Amygdala (tissue), 56 donors: ENCODE data around the gene FGF16.
"Not testable (repeated sequence)": the region's sequence is repeated elsewhere in the genome, so short reads cannot be mapped to it uniquely, and the experiment has no call there.

Source experiments
- DNase-seq, 56 donors: peaks; one replicate each; lab custom pipeline; 2025; lab: John Stamatoyannopoulos, UW

The FGF16 gene

DNA sequence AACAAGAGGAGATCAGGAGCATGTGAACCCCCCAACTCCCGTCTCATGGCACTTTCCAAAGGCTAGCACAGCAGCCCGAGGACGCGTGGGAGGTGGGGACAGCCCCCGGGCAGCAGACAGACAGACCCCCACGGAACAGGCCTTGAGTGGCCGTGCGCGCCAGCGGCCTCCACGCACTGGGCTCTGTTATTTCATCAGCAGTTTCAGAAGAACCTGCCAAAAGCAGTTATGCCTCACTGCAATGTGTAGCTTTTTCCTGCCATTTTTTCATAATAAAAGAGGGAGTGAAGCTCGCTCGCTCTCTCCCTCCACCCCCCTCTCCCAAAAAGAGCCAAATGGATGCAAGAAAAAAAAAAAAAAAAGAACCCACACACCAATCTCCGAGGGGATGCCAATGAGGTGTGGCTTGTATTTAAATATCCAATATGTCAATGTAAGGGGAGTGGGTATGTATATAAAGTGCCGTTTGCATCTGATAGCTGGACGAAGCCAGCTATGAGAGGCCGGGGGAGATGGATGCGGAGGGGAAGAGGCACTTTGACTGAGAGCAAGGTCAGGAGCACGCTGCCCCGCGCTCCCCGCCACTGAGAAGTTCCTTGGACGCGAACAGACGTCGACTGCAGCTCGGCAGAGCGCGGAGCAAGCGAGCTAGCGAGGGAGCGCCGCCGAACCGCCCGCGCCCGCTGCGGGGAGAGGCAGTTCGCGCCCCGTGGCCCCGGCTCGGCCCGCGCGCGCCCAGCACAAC is at the start of gene FGF16:
FGF16 (plus strand) TSS at position 482 of the 745 bp plus-strand sequence. CDS start 286 bp downstream, outside the sequence.
- DNase-seq = no peak

DNA sequence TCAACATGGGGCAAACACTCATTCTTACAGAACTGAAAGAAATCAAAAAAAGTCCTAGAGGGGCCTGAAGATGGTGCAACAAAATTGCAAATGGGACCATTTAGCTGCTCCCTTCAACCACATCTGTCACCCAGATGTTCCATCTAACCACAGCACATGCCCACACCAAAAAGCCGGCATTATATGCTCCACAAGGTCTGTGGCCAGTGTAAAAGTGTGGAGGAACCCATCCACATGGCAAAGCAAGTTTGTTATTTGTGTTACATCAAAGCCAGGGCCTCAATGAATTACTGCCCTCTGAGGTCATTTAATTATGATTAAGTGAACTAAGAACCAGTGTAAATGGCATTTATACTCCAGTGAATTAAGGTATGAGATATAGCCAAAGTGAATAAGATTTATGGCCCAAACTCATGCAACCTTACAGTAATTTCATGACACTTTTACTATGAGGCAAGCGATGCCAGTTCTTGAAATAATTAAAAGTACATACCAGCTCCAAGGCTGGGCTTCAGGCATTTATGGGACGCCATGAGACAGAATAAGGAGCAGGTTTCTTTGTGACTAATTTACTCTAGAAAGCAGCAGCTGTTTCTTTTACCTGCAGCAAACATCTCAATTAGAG is 48.7 kb upstream of the FGF16 start:
- no peak for DNase-seq

DNA sequence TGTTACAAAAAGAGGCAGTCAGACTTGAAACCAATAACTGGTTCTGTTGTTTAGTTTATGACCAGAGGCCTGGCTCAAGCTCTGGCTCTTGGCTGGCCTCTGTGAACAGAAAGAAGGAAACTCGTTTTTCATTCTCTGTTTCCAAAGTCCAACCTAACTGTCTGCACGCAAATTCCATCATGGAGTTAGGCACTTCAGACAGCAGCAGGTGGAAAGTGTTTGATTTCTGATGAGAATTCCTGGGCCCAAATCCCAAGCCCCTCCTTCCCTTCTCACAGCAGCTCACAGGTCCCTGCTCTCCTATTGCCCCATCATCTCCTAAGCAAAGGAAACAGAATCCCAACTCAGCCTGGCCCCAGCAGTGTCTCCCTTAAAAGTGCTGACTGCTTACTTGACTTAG is 42.8 kb upstream of the FGF16 start:
- no peak for DNase-seq

DNA sequence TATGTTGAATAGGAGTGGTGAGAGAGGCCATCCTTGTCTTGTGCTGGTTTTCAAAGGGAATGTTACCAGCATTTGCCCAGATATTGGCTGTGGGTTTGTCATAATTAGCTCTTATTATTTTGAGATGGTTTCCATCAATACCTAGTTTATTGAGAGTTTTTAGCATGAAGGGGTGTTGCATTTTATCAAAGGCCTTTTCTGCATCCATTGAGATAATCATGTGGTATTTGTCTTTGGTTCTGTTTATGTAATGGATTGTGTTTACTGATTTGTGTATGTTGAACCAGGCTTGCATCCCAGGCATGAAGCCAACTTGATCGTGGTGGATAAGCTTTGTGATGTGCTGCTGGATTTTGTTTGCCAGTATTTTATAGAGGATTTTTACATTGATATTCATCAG is 39.4 kb upstream of the FGF16 start:
- DNase-seq = not testable (repeated sequence)

DNA sequence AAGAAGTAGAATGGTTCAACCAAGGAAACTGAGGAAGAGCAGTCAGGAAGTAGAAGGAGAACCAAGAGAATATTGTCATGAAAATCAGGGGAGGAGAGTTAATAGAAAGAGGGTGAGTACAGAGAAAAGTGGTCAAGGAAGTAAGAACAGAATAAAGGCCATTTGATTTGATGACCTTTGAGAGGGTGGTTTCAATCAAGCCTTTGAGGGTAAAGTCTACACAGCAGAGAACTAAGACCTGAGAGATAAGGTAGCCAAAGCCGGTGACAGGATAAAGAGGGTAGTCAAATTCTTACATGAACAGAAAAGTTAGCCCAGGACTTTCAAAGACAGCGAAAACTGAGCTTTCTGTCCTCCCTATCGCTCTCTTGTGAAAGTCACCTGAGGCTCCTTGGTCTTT is 34.6 kb upstream of the FGF16 start:
- no peak for DNase-seq

DNA sequence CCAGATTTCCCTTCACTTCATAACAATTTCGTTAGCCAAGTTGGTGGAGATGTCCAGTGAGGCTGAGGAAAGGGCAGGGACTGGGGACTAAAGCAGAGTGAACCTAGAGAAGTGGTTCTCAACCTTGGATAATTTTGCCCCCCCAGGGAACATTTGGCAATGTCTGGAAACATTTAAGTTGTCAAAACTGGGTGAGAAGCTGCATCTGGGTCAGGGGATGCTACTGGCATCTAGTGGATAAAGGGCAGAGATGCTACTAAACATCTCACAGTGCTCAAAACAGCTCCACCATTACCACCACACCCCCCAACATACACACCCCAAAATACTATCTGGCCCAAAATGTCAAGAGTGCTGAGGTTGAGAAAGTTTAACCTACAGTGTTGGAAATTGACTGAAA is 32.0 kb upstream of the FGF16 start:
- no peak for DNase-seq

DNA sequence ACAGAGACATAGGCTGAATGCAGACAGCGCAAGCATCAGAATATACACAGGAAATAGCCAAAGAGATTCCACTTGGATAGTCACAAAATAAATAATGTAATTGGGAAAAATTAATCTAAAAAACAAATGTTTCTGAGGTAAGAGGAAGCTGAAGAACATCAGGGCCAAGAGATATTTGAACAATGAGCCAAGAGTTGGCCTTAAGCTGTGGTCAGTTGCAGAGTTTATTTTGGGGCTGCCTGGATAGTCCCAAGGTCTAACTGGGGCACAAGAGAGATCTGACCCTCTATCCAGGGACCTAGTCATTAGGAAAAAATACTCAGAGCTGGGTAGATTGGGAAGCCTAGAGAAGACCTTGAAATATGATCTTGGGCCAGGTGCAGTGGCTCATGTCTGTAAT is 31.3 kb upstream of the FGF16 start:
- DNase-seq = no peak

DNA sequence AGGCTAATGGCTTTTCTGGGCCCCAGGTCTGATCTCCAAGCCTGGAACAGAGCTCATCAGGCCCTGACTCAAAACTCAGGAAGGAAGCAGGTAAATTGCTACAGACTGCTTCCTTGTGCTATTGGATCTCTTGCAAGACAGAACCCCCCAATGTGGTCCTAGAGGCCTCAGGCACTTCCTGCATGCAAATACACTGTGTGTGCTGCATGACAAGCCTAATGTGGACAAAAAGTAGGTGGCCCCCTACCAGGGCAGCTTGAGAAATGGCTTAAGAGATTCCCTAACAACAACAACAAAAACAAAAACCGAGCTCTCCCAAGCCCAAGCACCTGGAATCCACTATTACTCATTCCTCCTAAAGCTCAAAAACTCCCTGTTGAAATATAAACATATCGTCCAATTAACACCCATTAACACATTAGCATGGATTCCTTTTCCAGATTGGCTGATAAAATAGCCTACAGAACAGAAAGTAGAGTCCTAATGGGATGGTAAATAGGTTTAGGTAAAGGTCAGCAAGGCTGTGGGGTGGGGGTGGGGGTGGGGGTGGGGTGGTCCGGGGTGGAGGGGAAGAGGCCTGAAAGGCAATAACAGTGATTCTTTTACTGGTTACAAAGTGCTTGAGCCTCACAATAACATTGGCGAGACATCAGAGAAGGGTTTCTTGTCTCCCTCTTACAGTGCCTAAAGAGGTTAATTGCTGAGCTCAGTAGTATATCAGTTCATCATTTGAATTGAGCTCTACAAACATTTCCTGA is 24.1 kb upstream of the FGF16 start:
- no peak for DNase-seq

DNA sequence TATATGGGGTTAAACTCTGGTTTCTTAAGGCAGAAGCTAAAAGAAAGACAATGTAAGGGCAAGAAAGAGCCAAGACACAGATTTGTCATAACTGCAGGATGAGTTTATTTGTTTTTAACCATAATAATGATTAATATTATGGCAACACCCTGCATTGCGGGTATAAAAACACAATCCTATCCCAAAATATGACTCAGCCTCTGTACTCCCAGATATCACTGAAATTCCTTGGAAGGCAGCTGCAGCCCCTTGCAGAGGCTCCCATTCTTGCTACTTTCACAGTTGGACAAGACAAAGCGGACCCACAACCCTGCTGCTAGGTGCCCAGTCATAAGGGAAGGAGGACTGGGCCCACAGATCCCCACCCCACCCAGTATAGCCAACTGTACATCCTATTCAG is 20.4 kb upstream of the FGF16 start:
- DNase-seq = no peak

DNA sequence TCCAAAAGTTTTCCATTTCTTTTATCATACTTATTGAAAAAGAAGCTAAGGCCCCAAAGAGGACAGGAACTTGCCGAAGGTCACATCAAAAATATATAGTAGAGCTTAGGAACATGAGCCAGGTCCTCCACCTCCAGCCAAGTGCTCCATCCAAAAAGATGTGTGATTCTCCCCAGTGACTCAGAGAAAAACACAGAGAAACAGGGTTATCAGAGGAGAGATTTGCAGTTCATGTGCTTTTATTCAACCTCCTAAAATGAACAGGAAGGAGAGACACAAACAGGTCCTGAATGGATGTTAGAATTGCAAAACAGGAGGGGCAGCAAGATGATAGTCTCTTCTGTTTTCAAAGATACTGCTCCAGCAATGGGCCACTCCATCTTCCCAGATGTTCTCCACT is 19.6 kb upstream of the FGF16 start:
- no peak for DNase-seq

DNA sequence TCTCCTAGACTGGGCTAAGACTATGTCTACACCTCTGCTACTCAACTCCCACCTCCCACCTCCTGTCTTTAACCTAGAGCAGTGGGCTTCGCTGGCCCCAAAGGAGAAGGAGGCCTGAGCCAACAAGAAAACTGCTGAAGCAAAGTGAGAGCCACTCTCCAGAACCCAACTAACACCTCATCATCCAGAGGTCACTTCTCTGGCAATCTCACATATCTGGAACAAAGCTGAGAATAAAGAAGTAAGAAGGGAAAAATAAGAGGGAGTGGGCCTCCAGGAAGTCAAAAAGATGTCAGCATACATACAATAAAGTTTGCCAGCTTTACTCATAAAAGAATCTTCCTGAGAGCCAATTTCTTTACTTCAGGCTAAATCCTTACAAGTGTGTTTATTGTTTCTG is 18.6 kb upstream of the FGF16 start:
- no peak for DNase-seq

DNA sequence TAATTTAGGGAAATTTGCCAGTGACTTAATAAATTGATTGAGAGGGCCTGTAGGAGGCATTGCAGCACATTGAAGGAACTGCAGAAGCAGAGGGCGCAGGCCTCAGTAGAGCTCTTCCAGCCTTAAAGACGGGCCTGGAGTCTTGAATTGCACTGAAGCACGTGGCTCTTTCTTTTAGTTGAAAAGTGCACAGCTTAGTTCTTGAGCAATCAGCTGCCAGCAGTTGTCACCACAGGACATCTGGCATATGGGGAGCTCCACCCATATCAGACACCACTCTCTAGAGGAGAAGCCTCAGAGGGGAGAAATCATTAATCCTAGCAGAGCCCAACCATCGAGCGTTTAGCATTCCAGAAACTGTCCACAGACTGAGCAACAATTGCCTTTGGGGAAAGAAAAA is 16.0 kb upstream of the FGF16 start:
- DNase-seq = no peak

DNA sequence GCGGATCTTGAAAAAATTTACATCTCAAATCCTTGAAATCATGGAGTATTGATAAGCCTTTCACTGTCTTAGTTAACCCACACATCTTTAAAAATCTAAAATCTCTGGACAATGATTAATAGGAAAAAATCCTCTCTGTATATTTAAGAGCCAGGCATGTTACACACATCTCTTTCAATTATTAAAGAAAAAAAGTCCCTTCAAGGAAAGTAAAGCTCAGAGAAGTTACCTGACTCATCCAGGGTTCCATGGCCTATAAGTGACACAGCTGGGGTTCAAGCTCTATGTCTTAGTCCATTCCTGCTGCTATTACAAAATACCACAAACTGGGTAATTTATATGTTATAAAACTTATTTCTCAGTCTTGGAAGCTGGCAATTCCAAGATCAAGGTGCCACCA is 14.2 kb upstream of the FGF16 start:
- DNase-seq = no peak

DNA sequence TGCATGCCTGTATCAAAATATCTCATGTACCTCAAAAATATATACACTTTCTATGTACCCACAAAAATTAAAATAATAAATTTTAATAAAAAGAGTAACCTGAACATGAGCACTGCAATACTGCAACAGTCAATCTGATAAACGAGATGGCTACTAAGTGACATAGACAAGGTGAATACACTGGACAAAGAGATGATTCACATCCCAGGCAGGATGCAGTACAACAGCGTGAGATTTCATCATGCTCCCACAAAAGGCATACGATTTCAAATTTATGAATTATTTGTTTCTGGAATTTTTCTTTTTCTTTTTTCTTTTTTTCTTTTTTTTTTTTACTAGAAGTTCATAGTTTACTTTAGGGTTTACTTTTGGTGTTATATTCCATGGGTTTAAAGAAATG is 12.2 kb upstream of the FGF16 start:
- DNase-seq = no peak

DNA sequence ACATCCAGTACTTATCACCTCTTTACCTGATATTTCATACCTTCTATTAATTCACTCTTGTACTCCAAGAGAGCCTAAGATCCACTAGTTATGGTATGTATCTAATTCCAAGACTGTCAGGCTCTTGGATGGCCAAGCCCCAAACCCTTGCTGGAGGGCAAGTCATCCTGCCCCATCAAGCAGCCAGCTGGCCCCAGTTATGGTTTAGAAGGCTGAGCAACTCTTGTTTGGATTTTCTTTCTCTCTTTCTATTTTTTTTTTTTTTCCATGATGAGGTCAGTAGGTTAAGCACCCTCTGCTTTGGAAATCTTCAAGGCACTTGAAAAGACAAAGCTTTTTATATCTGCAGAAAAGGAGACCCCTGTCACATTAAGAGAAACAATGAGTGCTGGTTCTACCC is 10.9 kb upstream of the FGF16 start:
- no peak for DNase-seq

DNA sequence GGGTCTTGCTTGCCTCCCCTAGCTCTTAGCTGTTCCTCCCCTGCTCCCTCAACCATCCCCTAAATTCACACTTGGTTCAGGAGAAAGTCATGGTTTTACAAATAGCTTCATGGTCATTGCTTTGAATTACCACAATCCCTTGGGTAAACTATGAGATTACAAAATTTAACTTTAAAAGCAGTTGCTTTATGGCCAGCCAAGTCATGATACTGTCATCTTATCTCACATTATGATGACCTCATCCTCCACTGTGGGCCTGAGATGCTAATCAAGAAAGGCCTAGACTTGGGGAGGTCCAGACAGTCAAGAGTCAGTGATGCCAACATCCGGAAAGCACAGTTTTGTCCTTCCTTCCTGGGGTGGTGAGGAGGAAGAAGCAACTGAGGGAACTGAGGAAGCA is 10.5 kb upstream of the FGF16 start:
- no peak for DNase-seq

DNA sequence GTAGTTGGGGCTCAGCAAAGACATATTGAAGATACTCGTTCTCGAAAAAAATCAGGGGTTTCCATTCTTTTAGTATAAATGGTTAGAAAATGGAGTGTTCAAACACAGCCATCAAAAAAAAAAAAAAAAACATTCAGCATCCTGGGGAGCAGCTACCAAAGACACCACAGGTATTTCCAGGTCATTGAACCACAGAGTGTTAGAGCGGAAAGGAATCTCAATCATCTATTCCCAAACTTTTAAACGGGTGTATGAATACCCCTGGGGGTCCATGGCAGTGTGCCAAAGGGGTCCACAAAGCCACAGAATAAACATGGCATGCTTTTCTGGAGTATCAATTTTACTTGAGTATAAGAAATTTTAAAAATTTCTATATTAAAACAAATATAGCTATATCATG is 6.9 kb upstream of the FGF16 start:
- no peak for DNase-seq

DNA sequence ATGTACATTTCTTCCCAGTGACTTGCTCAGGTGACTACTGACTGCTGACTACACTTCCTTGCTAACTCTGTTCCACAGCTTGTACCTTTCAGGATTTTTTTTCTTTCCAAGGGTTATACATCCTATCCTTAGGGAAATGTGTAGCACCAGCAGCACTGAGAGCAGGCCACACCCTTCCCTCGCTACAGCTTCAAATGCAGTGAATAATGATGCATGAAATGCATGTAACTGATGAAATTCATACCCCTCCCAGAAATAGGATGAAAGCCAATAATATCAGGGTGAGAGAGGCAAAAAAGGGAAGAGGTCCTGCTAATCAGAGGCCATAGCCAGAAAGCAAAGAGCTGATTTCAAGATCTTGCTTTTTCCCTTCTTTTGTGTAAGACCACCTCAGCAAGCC is 6.2 kb upstream of the FGF16 start:
- DNase-seq = no peak

DNA sequence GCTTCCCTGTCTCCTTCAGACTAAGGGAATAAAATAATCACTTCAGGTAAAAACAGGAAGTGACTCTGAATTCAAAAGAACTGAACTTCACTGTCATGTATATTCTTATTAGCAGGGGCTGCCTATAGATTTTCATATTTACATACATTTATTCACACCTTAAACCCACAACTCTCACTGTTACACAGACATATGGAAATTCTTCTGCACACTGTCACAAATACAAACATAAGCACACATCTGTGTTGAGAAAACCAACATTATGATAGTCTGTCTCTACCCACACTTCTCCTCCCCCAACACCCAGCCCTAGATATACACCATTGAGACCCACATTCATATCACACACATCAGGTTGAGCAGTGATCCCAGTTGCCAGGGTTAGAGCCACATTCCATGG is 5.7 kb upstream of the FGF16 start:
- DNase-seq = no peak

DNA sequence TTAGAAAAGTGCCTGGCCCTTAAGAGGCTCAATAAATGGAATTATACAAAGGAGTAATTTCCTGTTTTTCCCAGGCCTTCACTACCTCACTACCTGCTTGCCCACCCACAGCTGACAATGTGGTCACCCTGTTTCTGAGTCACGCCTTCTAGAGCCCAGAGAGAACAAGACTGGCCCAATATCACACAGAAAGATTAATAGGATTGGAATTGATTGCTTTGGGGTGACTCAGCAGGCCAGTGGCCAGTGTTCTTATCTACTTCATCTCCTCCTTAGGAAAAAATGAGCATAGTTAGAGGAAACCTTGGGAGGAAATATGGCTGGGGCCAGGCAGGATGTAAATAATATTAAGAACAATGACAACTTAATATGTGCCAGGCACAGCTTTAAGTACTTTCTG is 4.5 kb upstream of the FGF16 start:
- DNase-seq = no peak

DNA sequence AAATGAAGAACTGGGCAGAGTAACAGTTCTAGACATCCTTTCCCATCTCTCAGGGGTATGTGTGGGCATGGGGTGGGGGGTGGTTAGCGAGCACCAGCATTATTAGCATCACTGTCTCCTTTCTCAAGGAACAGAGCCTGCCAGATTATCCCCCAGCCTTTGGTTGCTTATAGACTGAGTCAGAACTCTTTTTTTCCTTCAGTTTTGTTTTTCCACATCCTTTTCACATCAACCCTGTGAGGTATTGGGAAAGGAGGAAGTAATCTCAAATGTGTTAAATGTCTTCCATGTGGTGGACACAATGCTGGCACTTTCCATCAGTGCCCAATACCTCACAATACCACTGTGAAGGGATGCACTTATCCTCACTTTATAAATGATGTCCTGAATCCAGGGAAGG is 3.1 kb upstream of the FGF16 start:
- DNase-seq = no peak

DNA sequence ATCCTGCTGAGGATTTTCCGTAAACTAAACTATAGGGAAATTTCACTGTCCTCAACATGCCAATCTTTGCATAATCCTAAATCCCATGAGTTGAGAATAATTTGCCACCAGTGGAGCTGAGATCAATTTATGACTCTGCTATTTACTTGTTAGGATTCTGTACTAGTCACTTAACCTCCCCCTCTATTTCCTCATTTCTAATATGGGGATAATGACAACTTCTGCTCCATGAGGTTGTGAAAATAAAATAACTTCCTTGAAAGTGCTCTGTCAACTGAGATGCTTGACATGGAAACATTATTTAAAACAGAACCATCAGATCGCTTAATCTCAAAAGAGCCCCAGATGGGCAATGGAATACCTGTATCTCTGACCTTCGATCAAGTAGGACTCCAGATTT is 2.6 kb upstream of the FGF16 start:
- no peak for DNase-seq
